Measurements from ENCODE around the gene BSN. TPM values are rescaled to one million over a fixed set of nuclear protein-coding genes. Genes with fewer than 3 reads are reported as not detected.

Gene BSN
- total and polyA plus RNA-seq, 2 of the 4 experiments (the other 2 are of a cell fraction) = under 0.01 to 0.03 TPM

DNA sequence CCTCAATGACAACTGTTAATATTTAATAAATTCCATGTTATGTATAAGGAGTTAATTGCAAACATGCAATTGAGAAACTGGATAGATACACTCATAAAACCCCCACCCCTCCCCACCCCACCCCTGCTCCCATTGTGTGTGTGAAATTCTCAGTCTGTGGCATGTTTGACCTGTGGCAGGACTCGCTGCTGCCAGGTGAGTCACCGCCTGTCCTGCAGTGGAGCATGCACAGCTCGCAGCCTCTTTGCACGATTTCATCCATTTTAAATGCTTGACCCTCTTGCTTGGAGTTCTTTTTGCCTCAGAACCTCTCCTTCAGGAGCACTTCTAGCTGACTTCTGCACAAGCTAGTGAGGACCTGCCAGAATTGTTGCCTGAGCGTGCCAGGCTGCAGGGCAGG lies 114.6 kb downstream of the BSN start:
- Histone ChIP-seq H2BK5ac (ENCODE audit: low read depth, low read length, poor library complexity, severe bottlenecking) (no peak overlapping the region), H4K20me1 (ENCODE audit: insufficient read depth, low read length) (peaks cover 3% of the 10 kb centered on the region; the same call in 1 of the 2 replicates), H4K91ac (ENCODE audit: insufficient read depth, low read depth, low read length) (no peak overlapping the region), H3K36me3 (ENCODE audit: control insufficient read depth, insufficient read depth, low read length) (no peaks in the 10 kb centered on the region), H3K27ac (ENCODE audit: insufficient read depth, low read length) (no peak overlapping the region), H2AFZ (replicated peaks; ENCODE audit: low read length, poor library complexity) (no peak overlapping the region), H3K4ac (ENCODE audit: low read depth, low read length) (no peak overlapping the region), H3K79me1 (ENCODE audit: low read depth in 1 of 2, low read length in 2 of 2) (peaks cover 5 to 8% of the 10 kb centered on the region in 2 experiments; a peak in 3 of 4 replicates), H3K9me1 (ENCODE audit: insufficient read depth, low read length) (peaks cover 6% of the 10 kb centered on the region; the same call in 1 of the 2 replicates), H3K4me1 (ENCODE audit: control insufficient read depth, insufficient read depth, low read length) (peaks cover 6% of the 10 kb centered on the region), H3K9me3 (ENCODE audit: control insufficient read depth, insufficient read depth, low read length) (no peaks in the 10 kb centered on the region), H3K23ac (ENCODE audit: low read depth, low read length) (no peak overlapping the region), H4K5ac (ENCODE audit: low read depth, low read length) (no peak overlapping the region), H3K56ac (ENCODE audit: extremely low read depth, insufficient read depth, low read length) (no peak overlapping the region), H4K8ac (ENCODE audit: low read depth in 2 of 2, low read length in 2 of 2) (no peak overlapping the region), H2BK20ac (ENCODE audit: low read depth, low read length) (no peak overlapping the region), H2AK9ac (replicated peaks; ENCODE audit: low read depth, low read length, poor library complexity) (no peak overlapping the region), H3K4me3 (ENCODE audit: insufficient read depth, low read depth, low read length) (no peak overlapping the region), H3K4me2 (ENCODE audit: low read depth, low read length) (no peak overlapping the region), H3K14ac (replicated peaks; ENCODE audit: low read depth, low read length) (no peak overlapping the region), H3K18ac (ENCODE audit: low read depth, low read length) (no peak overlapping the region), H2BK15ac (ENCODE audit: low read depth, low read length) (no peak overlapping the region), H2AK5ac (ENCODE audit: low read depth, low read length) (no peak overlapping the region), H2BK120ac (ENCODE audit: low read depth, low read length) (no peak overlapping the region), H3K9ac (ENCODE audit: low read depth, low read length) (no peak overlapping the region), H3K27me3 (ENCODE audit: control insufficient read depth, insufficient read depth, low read length) (peaks cover 9% of the 10 kb centered on the region; the same call in 1 of the 2 replicates)
- 69% methylated on average over 4 of the region's 5 CpGs; no CpG with 5 or more reads in 1 of the 2 experiments for WGBS, 2 experiments (ENCODE audit: extremely low coverage in 2 of 2, insufficient read length in 1 of 2)
- in situ Hi-C loops (cut with MboI; ENCODE audit: low sequenced_read_pairs) (no loop called here), dilution Hi-C loops (cut with HindIII; ENCODE audit: low sequenced_read_pairs, unreplicated experiment) (no loop called here), intact Hi-C loops (cut with micrococcal nuclease) (no loop called here)
- peak; percentile 34 for DNase-seq
- CTCF ChIA-PET = interaction anchor here (1.4 kb wide), 1 partner anchor 129 kb away, joined by 6 read pairs; no protein-coding TSS in a partner anchor
- no TSS peak for BruUV-seq (replicated peaks)
- POLR2A ChIA-PET (ENCODE audit: unreplicated experiment) = no interaction called here
- no peak for TF ChIP-seq MAFK (IDR thresholded peaks at IDR 0.05; ENCODE audit: low read depth, low read length)
- TF ChIP-seq, protein P1, sequence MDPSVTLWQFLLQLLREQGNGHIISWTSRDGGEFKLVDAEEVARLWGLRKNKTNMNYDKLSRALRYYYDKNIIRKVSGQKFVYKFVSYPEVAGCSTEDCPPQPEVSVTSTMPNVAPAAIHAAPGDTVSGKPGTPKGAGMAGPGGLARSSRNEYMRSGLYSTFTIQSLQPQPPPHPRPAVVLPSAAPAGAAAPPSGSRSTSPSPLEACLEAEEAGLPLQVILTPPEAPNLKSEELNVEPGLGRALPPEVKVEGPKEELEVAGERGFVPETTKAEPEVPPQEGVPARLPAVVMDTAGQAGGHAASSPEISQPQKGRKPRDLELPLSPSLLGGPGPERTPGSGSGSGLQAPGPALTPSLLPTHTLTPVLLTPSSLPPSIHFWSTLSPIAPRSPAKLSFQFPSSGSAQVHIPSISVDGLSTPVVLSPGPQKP (IDR thresholded peaks at IDR 0.05; ENCODE audit: borderline replicate concordance, low read depth, low read length) = no peak
- no peak for TF ChIP-seq MAZ (IDR thresholded peaks at IDR 0.05; ENCODE audit: borderline replicate concordance, low read depth, low read length)
- TF ChIP-seq CHD1 (IDR thresholded peaks at IDR 0.05; ENCODE audit: low read depth, low read length) = no peak
- no peak for TF ChIP-seq NFE2L2 (IDR thresholded peaks at IDR 0.05; ENCODE audit: low read depth, low read length)
- no peak for TF ChIP-seq RFX5 (IDR thresholded peaks at IDR 0.05; ENCODE audit: low read depth, low read length)
- TF ChIP-seq RAD21 (IDR thresholded peaks at IDR 0.05; ENCODE audit: low read length) = no peak
- TF ChIP-seq, protein P2, sequence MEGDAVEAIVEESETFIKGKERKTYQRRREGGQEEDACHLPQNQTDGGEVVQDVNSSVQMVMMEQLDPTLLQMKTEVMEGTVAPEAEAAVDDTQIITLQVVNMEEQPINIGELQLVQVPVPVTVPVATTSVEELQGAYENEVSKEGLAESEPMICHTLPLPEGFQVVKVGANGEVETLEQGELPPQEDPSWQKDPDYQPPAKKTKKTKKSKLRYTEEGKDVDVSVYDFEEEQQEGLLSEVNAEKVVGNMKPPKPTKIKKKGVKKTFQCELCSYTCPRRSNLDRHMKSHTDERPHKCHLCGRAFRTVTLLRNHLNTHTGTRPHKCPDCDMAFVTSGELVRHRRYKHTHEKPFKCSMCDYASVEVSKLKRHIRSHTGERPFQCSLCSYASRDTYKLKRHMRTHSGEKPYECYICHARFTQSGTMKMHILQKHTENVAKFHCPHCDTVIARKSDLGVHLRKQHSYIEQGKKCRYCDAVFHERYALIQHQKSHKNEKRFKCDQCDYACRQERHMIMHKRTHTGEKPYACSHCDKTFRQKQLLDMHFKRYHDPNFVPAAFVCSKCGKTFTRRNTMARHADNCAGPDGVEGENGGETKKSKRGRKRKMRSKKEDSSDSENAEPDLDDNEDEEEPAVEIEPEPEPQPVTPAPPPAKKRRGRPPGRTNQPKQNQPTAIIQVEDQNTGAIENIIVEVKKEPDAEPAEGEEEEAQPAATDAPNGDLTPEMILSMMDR (conservative IDR thresholded peaks at IDR 0.05; ENCODE audit: low read depth, low read length) = no peak
- TF ChIP-seq SMC3 (IDR thresholded peaks at IDR 0.05; ENCODE audit: low read depth, low read length) = no peak
- TF ChIP-seq, protein P3, sequence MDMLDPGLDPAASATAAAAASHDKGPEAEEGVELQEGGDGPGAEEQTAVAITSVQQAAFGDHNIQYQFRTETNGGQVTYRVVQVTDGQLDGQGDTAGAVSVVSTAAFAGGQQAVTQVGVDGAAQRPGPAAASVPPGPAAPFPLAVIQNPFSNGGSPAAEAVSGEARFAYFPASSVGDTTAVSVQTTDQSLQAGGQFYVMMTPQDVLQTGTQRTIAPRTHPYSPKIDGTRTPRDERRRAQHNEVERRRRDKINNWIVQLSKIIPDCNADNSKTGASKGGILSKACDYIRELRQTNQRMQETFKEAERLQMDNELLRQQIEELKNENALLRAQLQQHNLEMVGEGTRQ (IDR thresholded peaks at IDR 0.05; ENCODE audit: low read depth, low read length) = no peak
- no peak for TF ChIP-seq RCOR1 (IDR thresholded peaks at IDR 0.05; ENCODE audit: insufficient replicate concordance, low read length)
- TF ChIP-seq MXI1 (IDR thresholded peaks at IDR 0.05; ENCODE audit: borderline replicate concordance, low read depth, low read length) = no peak
- TF ChIP-seq FOS (IDR thresholded peaks at IDR 0.05; ENCODE audit: low read depth, low read length) = no peak
- ATAC-seq (ENCODE audit: low read depth) = no peak

Data from IMR-90 (cell line).